BJ (cell line): Measurements from ENCODE around the gene ACAP3. TPM values are rescaled to one million over a fixed set of nuclear protein-coding genes. Genes with fewer than 3 reads are reported as not detected.

ENCODE experiments used
- CTCF ChIA-PET: fragments of 350-600 bp; formaldehyde crosslinking; extraction: SDS; loops from one replicate; lab custom pipeline; 2021; ENCODE audit warnings: antibody characterized with exemption, inconsistent platforms; lab: Yijun Ruan, JAX
- POLR2A ChIA-PET: fragments of 300-600 bp; sonication (Branson Sonifier 250); formaldehyde crosslinking; extraction: SDS; loops from one replicate; lab custom pipeline; 2021; ENCODE audit warnings: antibody characterized with exemption; lab: Charles Lee
- DNase-seq: peaks from one replicate; pipeline ENCODE4 v3.0.0-alpha.2; 2011; ENCODE audit warnings: low read depth
- H3K27me3 ChIP-seq: 2 replicates; pipeline ENCODE4 v1.6.0; 2011; ENCODE audit warnings: low read length; ENCODE audit not compliant: control insufficient read depth, insufficient read depth
- H3K36me3 ChIP-seq: 2 replicates; pipeline ENCODE4 v1.5.1; 2011; ENCODE audit warnings: low read length; ENCODE audit not compliant: control insufficient read depth, insufficient read depth
- H3K4me3 ChIP-seq: 2 replicates; pipeline ENCODE4 v1.5.1; 2011; ENCODE audit warnings: low read depth, mild to moderate bottlenecking, control low read depth, low read length
- CTCF ChIP-seq: IDR thresholded peaks from 2 replicates; pipeline ENCODE4 v1.5.1; 2011; ENCODE audit warnings: low read depth, mild to moderate bottlenecking, control low read depth, inconsistent platforms, low read length, moderate library complexity; ENCODE audit not compliant: insufficient read depth
- polyA plus RNA-seq: library from polyadenylated mRNA; depleted of rRNA; stranded (reverse); fragments of >200 nt; gene quantifications from 2 replicates; pipeline ENCODE4 v1.2.3, GENCODE V29; 2011

The ACAP3 gene
- polyA plus RNA-seq, 1 experiment, result 33.9 TPM

- CTCF ChIA-PET, result interaction anchor here (0.6 to 1.6 kb wide), 12 partner anchors 14 to 185 kb away, joined by 3 to 9 read pairs (median 3); no protein-coding TSS in a partner anchor
- Histone ChIP-seq H3K27me3 (no peaks in the 10 kb centered on the region), H3K4me3 (peak overlapping the region; percentile 88), H3K36me3 (peaks cover 5% of the 10 kb centered on the region; the same call in 1 of the 2 replicates)
- TF ChIP-seq CTCF, result no peak
- POLR2A ChIA-PET, result no interaction called here
- no peak for DNase-seq
Observed at GRCh38 chr1:1305300-1306069, 2.2 kb downstream of the ACAP3 start.

GRCh38 chr1:1304331-1305299, 3.1 kb downstream of the ACAP3 start:
- ChIA-PET CTCF (interaction anchor here (0.8 to 1.6 kb wide), 11 partner anchors 13 to 184 kb away, joined by 3 to 9 read pairs (median 3); no protein-coding TSS in a partner anchor), POLR2A (no interaction called here)
- DNase-seq, result no peak
- no peaks in the 10 kb centered on the region for H3K27me3 ChIP-seq
- peak overlapping the region; percentile 34 for H3K4me3 ChIP-seq
- H3K36me3 ChIP-seq, result peaks cover 1% of the 10 kb centered on the region
- TF ChIP-seq CTCF, result 0 out of 2 replicates have a peak, but pooled peaks have one; percentile 8

GRCh38 chr1:1303736-1304135, 4.0 kb downstream of the ACAP3 start:
- peaks cover 2% of the 10 kb centered on the region for H3K36me3 ChIP-seq
- no peak for DNase-seq
- H3K4me3 ChIP-seq, result no peak overlapping the region
- TF ChIP-seq CTCF, result no peak
- no peaks in the 10 kb centered on the region for H3K27me3 ChIP-seq
- POLR2A ChIA-PET, result no interaction called here
- CTCF ChIA-PET, result interaction anchor here (1.5 kb wide), 1 partner anchor 181 kb away, joined by 4 read pairs; no protein-coding TSS in a partner anchor

GRCh38 chr1:1302951-1303509, 4.7 kb downstream of the ACAP3 start:
- ChIA-PET POLR2A (no interaction called here), CTCF (interaction anchor here (1.5 kb wide), 1 partner anchor 180 kb away, joined by 4 read pairs; no protein-coding TSS in a partner anchor)
- Histone ChIP-seq H3K36me3 (peaks cover 4% of the 10 kb centered on the region), H3K27me3 (no peaks in the 10 kb centered on the region), H3K4me3 (no peak overlapping the region)
- no peak for DNase-seq
- no peak for TF ChIP-seq CTCF
